Prostate gland (tissue), 2 donors: ENCODE measurements around the gene FAM186B. TPM values are rescaled to one million over a fixed set of nuclear protein-coding genes. Genes with fewer than 3 reads are reported as not detected.
"Not testable (repeated sequence)": the region's sequence is repeated elsewhere in the genome, so short reads cannot be mapped to it uniquely, and the experiment has no call there.

Experiments
- DNase-seq: peaks from one replicate; pipeline ENCODE4 v3.0.0-alpha.2; 2019; ENCODE audit warnings: low spot score
- H3K27ac ChIP-seq, 2 donors: fragments of 200-600 bp; sonication (generic); 2 replicates each; pipeline ENCODE4 v1.5.1; 2017 to 2019
- H3K27me3 ChIP-seq: fragments of 200-600 bp; sonication (generic); replicated peaks from 2 replicates; pipeline ENCODE4 v1.5.1; 2019; ENCODE audit not compliant: insufficient read depth
- H3K36me3 ChIP-seq, 2 donors: fragments of 200-600 bp; sonication (generic); 1 replicate in 1 of 2; 2 replicates in 1 of 2; pipeline versions ENCODE4 v1.5.1 to v1.8.1; 2017 to 2019
- H3K4me1 ChIP-seq: fragments of 200-600 bp; sonication (generic); replicated peaks from 2 replicates; pipeline ENCODE4 v1.5.1; 2019
- H3K4me3 ChIP-seq, 2 donors: fragments of 200-600 bp; sonication (generic); 2 replicates each; pipeline ENCODE4 v1.5.1; 2017 to 2019
- H3K9me3 ChIP-seq: fragments of 200-600 bp; sonication (generic); 2 replicates; pipeline ENCODE4 v1.5.1; 2017
- POLR2A ChIP-seq: fragments of 450-650 bp; IDR thresholded peaks from one replicate; pipeline ENCODE4 v1.6.1; 2016; ENCODE audit warnings: antibody characterized with exemption, mild to moderate bottlenecking
- POLR2AphosphoS5 ChIP-seq: sonication (generic); formaldehyde crosslinking; IDR thresholded peaks from one replicate; pipeline ENCODE4 v1.6.1; 2017; ENCODE audit warnings: antibody characterized with exemption
- WGBS: methylation state at CpG from one replicate; pipeline ENCODE4 v1.1.5; 2018; 5-methylcytosine and 5-hydroxymethylcytosine counted together
- intact Hi-C: fragments of 100-400 bp; cut with DNase I; formaldehyde crosslinking; loops from one replicate; pipeline ENCODE4 v1.14.2; 2022
- total RNA-seq, 2 donors: library from RNA; depleted of rRNA; stranded (reverse); fragments of >200 nt; gene quantifications; one replicate each; pipeline ENCODE4 v1.1.0, GENCODE V29; 2016
- TF ChIP-seq, protein P1 (sequence below), 4 experiments: fragments of 200-600 bp in 2 of 4; fragments of 450-650 bp in 2 of 4; sonication (generic) in 2 of 4; IDR thresholded peaks; 1 replicate in 3 of 4; 2 replicates in 1 of 4; pipeline ENCODE4 v1.5.1; 2016 to 2019; ENCODE audit warnings: antibody characterized with exemption in 4 of 4, mild to moderate bottlenecking in 2 of 4, moderate library complexity in 2 of 4

FAM186B gene
- total RNA-seq, 2 donors from 2014 or later = 0.23 to 10.0 TPM

GRCh38 chr12:49619286-49619685, 13.8 kb upstream of the FAM186B start:
- Histone ChIP-seq H3K36me3 (no peaks in the 10 kb centered on the region), H3K27me3 (no peaks in the 10 kb centered on the region), H3K27ac (no peak overlapping the region), H3K9me3 (no peaks in the 10 kb centered on the region), H3K4me1 (peaks cover 11% of the 10 kb centered on the region), H3K4me3 (no peak overlapping the region)
- intact Hi-C loops = no loop called here
- DNase-seq = no peak
- 77% methylated on average over 3 of the region's 3 CpGs for WGBS
- TF ChIP-seq POLR2A = no peak
- TF ChIP-seq POLR2AphosphoS5 = no peak
- TF ChIP-seq, protein P1, sequence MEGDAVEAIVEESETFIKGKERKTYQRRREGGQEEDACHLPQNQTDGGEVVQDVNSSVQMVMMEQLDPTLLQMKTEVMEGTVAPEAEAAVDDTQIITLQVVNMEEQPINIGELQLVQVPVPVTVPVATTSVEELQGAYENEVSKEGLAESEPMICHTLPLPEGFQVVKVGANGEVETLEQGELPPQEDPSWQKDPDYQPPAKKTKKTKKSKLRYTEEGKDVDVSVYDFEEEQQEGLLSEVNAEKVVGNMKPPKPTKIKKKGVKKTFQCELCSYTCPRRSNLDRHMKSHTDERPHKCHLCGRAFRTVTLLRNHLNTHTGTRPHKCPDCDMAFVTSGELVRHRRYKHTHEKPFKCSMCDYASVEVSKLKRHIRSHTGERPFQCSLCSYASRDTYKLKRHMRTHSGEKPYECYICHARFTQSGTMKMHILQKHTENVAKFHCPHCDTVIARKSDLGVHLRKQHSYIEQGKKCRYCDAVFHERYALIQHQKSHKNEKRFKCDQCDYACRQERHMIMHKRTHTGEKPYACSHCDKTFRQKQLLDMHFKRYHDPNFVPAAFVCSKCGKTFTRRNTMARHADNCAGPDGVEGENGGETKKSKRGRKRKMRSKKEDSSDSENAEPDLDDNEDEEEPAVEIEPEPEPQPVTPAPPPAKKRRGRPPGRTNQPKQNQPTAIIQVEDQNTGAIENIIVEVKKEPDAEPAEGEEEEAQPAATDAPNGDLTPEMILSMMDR (IDR thresholded peaks at IDR 0.05) = no peak

DNA sequence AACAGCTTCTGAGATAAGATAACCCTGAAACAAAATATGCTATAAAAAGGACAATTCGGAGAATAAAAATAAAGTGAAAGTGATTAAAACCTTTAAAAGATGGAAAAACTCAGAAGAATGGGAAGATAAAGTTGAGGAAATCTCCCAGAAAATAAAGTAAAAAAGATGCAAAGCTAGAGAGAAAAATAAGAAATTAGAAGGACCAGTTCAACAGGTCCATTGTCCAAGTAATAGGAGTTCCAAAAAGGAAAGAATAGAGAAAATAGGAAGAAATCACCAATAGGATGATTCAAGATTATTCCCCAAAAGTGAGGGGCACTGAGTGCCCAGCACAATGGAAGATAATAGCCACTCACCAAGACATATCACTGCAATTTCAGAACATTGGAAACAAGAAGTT, 13.1 kb upstream of the FAM186B start:
- TF ChIP-seq POLR2AphosphoS5 = no peak
- TF ChIP-seq, protein P1 (IDR thresholded peaks at IDR 0.05) = no peak
- TF ChIP-seq POLR2A = no peak

DNA sequence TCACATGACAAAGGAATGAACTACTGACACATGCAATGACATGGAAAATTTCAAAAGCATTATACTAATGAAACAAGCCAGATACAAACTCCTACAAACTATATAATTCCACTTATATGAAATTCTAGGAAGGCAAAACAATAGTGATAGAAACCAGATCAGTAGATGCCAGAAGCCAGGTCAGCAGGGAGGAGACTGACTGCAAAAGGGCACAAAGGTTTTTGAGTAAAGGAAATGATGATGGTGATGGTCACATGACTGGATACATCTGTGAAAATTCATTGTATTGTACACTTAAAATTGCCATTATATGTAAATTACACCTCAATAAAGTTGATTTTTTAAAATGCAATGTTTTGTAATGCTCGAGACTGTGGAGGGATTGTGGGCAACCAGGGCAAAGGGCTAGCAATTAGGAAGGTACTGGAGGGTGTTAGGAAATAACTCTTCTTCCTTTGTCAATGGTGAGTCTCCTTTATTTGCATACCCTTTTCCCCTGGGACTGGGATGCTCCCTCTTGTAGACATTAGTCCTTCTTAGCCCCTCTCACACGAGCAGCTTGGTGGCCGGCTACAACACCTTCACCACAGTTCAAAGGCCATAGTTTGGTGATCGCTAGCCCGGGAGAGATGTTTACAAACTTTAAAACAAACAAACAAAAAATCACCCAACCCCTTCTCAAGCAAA, 11.2 kb upstream of the FAM186B start:
- no peak overlapping the region for H3K27ac ChIP-seq
- no peak for DNase-seq
- H3K9me3 ChIP-seq = no peaks in the 10 kb centered on the region
- H3K4me1 ChIP-seq = peaks cover 2% of the 10 kb centered on the region
- WGBS = 52% methylated on average over 5 of the region's 5 CpGs
- no peak overlapping the region for H3K4me3 ChIP-seq
- TF ChIP-seq POLR2A (no peak), POLR2AphosphoS5 (no peak)
- TF ChIP-seq, protein P1 (IDR thresholded peaks at IDR 0.05) = no peak
- no peaks in the 10 kb centered on the region for H3K36me3 ChIP-seq
- H3K27me3 ChIP-seq = no peaks in the 10 kb centered on the region
- intact Hi-C loops = no loop called here

More for the DNA sequence above, 13.1 kb upstream of the FAM186B start:
- H3K4me1 ChIP-seq = peaks cover 11% of the 10 kb centered on the region
- no peaks in the 10 kb centered on the region for H3K9me3 ChIP-seq
- 65% methylated on average over 1 of the region's 1 CpG for WGBS
- H3K27ac ChIP-seq = no peak overlapping the region
- H3K36me3 ChIP-seq = no peaks in the 10 kb centered on the region
- no peak overlapping the region for H3K4me3 ChIP-seq
- intact Hi-C loops = no loop called here
- H3K27me3 ChIP-seq = no peaks in the 10 kb centered on the region
- no peak for DNase-seq

DNA sequence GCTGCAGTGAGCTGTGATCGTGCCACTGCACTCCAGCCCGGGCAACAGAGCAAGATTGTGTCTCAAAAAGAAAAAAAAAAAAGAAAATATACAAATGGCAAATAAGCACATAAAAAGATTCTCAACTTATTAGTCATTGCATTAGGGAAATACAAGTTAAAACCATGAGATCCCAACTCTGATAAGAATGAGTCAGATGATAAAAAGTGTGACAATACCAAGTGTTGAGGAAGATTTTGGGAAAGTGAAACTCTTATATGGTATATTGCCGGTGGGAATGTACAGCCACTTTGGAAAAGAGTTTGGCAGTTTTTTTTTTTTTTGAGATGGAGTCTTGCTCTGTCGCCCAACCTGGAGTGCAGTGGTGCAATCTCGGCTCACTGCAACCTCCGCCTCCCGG, 10.3 kb upstream of the FAM186B start:
- TF ChIP-seq POLR2AphosphoS5 (no peak), POLR2A (no peak)
- TF ChIP-seq, protein P1 (IDR thresholded peaks at IDR 0.05) = no peak
- intact Hi-C loops = no loop called here
- DNase-seq = no peak
- Histone ChIP-seq H3K4me3 (no peak overlapping the region), H3K4me1 (no peaks in the 10 kb centered on the region), H3K27ac (no peak overlapping the region), H3K9me3 (no peaks in the 10 kb centered on the region), H3K27me3 (no peaks in the 10 kb centered on the region), H3K36me3 (no peaks in the 10 kb centered on the region)
- 95% methylated on average over 7 of the region's 7 CpGs for WGBS

DNA sequence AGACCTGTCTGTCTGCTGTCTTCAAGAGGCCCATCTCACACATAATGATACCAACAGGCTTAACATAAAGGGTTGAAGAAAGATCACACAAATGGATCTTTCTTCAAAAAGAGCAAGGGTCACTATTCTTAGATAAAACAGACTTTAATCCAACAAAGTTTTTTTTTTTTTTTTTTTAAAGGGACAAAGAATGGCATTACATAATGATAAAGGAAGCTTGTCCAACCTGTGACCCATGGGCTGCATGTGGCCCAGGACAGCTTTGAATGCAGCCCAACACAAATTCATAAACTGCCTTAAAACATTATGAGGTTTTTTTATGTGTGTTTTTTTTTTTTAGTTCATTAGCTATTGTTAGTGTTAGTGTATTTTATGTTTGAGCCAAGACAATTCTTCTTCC, 6.8 kb upstream of the FAM186B start:
- no peak overlapping the region for H3K4me3 ChIP-seq
- no peaks in the 10 kb centered on the region for H3K9me3 ChIP-seq
- DNase-seq = no peak
- no peak overlapping the region for H3K27ac ChIP-seq
- TF ChIP-seq POLR2A (no peak), POLR2AphosphoS5 (no peak)
- TF ChIP-seq, protein P1 (IDR thresholded peaks at IDR 0.05) = no peak
- H3K36me3 ChIP-seq = no peaks in the 10 kb centered on the region
- no peaks in the 10 kb centered on the region for H3K27me3 ChIP-seq
- no peaks in the 10 kb centered on the region for H3K4me1 ChIP-seq
- intact Hi-C loops = no loop called here

GRCh38 chr12:49610785-49611184, 5.3 kb upstream of the FAM186B start:
- H3K27me3 ChIP-seq, H3K9me3 ChIP-seq, H3K36me3 ChIP-seq, intact Hi-C loops, H3K4me1 ChIP-seq, H3K27ac ChIP-seq, H3K4me3 ChIP-seq, DNase-seq: not testable (repeated sequence)
- 95% methylated on average over 4 of the region's 4 CpGs for WGBS
